GM18511 (cell line): ENCODE measurements around the gene ZSWIM6.

ENCODE experiments used
- ATAC-seq: cut with Tn5 transposase; IDR thresholded peaks from one replicate; pipeline ENCODE4 v1.9.1; 2021; ENCODE audit warnings: mild to moderate bottlenecking, moderate library complexity; ENCODE audit not compliant: unreplicated experiment

The ZSWIM6 gene

GRCh38 chr5:61438298-61438970 is 106.4 kb downstream of the ZSWIM6 start:
- no peak for ATAC-seq

DNA sequence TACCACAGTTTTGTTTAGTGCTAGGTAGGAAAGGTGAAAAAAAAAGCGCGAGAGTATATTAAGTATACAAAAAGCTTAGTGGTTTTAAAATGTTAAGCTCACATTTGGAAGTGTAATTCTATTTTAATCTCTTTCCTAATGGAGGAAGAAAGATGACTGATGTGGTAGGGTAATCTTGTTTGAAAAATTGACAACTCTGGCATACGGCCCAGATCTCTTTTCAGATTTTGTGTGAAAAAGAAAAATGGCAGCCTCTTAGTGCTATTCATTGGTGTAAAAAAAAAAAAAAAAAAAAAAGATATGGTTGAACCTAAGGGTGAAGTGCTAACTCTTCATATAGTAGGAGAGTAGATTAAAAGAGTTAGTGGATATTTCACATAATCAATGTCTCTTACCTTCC is 108.0 kb downstream of the ZSWIM6 start:
- ATAC-seq: no peak

DNA sequence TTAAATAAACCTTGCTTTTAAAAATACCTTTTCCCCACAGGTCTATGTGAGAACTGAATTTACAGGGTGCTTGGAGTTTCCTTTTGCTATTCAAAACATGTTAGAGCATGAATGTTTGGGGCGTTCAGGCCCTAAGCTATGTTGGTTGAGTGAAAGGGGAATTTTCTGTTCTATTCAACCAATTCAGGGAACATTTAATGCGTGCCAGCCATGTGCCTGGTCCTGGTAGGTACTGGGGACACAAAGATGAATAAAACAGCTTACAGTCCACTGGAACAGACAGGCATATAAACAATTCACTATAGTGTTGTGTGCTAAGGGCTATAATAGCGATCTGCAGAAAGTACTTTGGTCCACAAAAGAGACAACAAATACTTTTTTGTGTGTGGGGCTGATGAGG is 108.5 kb downstream of the ZSWIM6 start:
- ATAC-seq: no peak

- no peak for ATAC-seq
These were observed 109.7 kb downstream of the ZSWIM6 start for GRCh38 chr5:61441742-61442141.

GRCh38 chr5:61447780-61448495 is 115.9 kb downstream of the ZSWIM6 start:
- ATAC-seq: no peak

DNA sequence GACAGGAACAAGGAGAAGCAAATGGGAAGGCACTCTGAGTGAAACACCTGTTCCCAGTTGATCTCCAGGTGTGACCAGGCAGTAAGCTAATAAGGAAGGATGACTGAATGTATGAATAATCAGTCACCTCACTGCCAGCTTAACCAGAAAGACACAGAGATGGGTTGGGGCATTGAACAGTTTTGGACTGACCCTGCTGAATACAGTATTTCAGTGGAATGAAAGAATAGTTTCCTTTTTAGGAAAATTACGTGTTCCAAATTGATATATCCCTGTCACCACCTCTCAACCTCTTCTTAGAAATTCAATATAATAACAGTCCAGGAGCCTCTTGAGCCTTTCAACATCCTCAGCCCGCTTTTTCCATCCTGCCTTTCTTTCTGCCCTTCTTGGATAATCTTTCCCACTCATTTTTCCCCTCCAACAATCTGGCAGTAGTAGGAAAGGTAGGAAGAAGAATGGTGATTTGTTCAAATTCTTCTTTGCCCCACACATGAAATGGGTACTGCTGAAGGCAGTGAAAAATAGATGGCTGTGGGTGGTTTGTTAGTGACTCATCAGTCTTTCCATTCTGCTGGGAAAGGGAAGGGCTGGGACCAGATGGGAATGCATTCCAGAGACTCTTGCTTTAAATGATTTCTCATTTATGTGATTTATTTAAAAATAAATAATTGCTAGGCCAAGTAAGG is 117.9 kb downstream of the ZSWIM6 start:
- no peak for ATAC-seq

DNA sequence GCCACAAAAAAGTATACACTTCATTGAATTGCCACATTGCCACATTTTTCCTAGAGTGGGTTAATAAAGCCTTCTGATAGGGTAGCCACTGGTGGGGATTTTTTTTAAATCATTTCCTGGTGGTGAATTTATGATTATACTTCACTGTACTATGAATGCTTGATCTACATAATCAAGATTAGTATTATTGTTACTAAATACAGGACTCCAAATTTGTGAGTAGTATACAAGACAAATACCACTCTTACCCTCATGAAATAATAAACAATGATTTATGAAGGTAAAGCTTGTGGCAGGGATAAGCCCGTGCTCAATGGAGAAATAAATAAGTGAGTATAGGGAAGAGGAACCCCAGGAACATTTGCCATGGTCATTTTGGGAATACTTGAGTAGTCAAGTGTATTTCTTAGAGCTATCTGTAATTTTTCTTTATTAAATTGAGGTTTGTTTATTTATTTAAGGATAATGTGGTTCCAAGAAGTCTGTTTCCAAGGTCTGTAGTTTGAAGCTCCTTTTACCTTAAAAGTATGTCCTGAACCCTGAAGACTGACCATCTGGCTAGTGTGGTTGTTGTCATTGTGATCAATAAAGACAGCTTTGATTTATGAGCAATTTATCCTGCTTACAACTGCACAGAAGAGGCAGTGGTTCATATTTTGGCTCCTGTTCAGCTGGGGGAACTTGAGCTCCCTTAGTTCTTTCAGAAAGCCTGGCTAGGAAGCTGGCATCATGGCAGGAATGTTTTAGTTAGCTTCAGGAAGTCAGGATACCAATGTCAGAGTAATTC is 118.6 kb downstream of the ZSWIM6 start:
- no peak for ATAC-seq

DNA sequence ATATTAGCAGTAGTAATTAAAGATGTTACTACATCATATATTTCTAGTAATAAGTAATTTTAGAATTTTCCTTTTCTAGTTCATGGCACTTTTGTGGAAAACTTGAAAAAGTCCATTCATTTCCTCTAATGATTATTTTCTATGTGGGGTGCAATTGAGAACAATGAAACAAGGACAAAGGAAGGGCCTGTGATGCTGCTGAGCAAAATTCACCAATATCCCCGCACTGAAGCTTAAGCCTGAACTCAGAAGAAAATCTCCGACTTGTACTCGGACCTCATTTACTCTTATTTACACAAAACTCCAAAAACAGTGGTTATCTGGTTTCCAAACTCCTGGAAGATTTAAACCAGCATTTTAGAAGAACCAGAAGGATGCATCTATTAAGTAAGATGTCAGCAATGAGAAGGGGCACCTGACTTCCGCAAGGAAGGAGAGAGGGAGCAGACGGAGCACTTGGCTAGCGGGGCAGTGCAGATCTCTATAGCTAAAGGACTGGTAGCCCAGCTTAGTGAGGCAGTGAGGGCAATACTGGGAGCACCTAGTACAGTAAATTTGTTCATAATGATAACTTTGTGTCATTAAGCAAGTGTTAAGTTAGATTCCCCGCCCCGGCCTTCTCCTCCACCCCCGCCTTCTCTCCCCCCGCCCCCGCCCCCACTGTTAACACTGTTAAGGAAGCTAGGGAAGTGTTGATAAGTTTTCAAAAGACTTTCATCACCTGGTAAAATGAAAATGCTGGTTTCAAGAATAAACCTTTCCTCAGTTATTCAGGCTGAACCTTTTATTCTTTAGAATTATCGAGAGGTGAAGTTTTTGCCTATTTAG is 123.3 kb downstream of the ZSWIM6 start:
- no peak for ATAC-seq

DNA sequence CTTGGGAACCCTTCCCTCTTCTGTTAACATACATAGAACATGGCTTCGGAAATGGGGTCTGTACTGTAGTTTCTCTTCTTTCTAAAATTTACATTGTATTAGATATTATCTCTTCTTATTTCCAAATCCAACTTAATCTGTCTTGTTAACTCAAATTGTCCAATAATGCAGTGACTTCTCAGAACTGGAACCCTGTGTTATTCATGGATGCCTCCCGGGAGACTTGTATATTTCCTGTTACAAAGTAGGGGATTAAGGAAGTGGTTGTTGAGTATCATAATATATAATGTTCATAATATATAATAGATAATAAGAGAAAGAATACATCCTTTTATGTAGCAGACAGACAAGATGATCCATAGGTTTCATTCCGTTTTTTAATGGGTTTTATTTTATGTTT is 128.4 kb downstream of the ZSWIM6 start:
- ATAC-seq: no peak

DNA sequence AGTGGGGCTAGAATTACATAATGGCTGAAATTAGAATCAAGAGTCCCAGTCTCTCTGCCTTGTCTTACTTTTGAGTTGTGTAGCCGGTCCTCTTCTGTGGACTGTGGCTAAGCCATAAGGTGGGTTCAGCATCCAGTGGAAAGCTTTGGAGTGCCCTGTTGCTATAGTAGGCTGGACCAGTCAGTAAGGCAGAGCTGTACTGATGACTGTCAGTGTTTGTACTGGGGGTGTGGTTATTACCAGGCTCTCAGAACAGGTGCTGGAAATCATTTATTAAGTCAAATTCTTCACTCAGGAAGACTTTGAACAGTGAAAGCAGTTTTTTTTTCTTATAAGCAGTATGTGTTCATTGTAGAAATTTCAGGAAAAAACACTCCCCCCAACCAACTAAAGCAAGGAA is 129.4 kb downstream of the ZSWIM6 start:
- no peak for ATAC-seq

- no peak for ATAC-seq
These were observed 129.9 kb downstream of the ZSWIM6 start for GRCh38 chr5:61461926-61462325.

GRCh38 chr5:61463596-61463995 is 131.5 kb downstream of the ZSWIM6 start:
- no peak for ATAC-seq

DNA sequence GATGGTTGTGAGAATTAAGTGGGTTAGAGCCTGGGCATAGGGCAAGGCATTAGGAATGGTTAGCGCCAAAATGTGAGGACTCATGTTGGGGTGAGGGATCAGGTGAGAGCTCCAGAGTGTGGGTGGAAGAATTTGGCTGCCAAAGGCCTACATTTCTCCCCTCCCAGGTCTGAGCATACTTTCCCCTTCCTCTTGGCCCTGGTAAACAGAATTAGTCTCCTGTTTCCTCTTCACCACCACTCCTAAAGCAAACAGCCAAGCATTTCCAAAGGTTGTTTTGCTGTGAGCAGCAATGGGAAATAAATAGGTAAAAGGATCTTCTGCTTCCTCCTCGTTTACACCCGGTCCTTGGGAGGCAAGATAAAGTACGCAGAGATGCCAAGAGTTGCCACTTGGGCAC is 132.5 kb downstream of the ZSWIM6 start:
- no peak for ATAC-seq

DNA sequence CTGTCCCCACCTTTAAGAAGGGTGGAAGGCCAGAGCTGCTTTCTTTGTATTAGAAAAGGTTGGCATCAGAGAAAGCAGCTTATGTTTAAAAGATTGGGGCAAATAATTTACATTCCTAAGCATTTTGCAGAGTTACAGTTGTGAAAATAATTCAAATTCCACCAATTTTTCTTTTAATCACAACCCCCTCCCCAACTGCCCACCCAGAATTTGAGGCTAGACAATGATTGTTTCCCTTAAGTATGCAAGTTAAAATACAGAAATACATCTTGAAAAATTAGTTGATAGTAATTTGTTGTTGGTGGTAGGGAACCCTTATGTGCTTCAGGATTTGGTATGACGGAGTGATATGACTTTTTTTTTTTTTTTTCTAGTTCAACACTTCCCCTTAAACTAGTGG is 133.0 kb downstream of the ZSWIM6 start:
- no peak for ATAC-seq

GRCh38 chr5:61465496-61465895 is 133.4 kb downstream of the ZSWIM6 start:
- ATAC-seq: no peak

- ATAC-seq: no peak
These were observed 134.0 kb downstream of the ZSWIM6 start for GRCh38 chr5:61466017-61466416.

DNA sequence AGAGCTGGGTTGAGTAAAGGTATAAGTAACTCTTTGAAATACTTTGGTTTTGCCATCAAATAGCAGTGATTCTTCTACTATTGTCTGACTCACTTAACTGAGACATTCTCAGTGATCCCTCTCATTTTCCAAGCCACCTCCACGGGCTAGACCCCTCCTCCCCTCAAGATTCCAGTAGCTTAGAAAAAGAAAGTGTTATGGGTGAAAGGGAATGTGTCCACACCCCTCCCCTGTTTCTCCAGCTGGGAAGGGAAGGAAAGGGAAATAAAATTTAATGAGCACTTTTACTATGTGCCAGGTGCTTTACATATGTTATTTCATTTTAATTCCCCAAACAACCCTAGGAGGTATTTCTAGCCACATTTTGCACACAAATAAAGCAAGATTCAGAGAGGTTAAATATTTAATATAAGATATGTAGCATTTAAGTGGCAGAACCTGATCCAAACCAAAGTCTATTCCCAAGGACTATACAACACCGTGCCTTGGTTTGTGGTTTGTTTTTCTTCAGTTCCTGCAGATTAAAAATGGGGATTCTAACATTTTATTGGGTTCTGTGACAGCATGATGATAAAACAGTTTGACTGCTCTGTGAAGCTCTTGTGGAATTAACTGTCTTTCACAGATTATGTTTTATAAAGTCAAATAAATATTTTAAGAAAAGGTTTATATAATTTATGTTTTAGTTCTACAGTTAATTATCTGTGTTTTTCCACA is 135.9 kb downstream of the ZSWIM6 start:
- no peak for ATAC-seq

DNA sequence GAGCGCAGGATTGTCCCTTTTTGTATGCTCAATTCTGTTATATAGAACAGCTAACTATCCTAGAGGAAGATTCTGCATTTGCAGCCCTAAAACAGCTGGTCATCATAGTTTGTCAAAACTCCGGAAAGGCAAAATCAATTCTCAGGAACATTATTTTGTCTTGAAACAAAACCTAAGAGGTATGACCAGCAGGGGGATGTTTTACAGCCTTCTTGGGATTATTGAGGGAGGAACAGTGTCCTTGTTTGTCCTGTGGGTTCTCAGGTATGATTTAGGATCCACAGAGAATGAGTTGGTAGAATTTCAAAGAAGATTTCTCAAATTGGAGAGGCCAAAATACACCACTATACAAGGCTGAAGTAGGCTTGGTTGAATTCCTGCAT is 136.4 kb downstream of the ZSWIM6 start:
- ATAC-seq: no peak

DNA sequence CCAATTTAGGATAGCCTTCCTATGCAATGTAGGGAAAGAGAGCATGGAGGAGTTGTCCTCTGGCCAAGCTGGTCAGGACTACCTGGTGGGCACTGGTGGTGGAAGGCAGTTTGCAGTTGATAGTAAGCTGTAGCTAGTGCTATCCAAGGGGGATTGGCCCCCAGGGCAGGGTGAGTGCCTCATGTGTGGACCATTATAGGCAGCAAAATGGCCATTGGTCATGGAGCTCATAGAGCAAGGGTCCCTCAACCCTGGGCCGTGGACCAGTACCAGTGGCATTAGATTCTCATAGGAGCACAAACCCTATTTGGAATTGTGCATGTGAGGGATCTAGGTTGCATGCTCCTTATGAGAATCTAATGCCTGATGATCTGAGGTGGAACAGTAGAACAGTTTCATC is 139.3 kb downstream of the ZSWIM6 start:
- ATAC-seq: no peak
